ENCODE measurements around the gene WDR27. TPM values are rescaled to one million over a fixed set of nuclear protein-coding genes. Genes with fewer than 3 reads are reported as not detected.

WDR27 gene
- total and polyA plus RNA-seq, 9 donors, result 16.6 to 53.4 (median 38.7) TPM

- no peak for DNase-seq
- 33 to 43% (median 36%) methylated on average over 1 of the region's 1 CpG for WGBS, 3 donors
- Histone ChIP-seq H3K4me3 (no peak overlapping the region), H3K9me3 (no peaks in the 10 kb centered on the region), H3K36me3 (no peaks in the 10 kb centered on the region), H3K27ac (no peak overlapping the region), H3K4me1 (ENCODE audit: insufficient read depth) (no peaks in the 10 kb centered on the region), H3K27me3 (no peaks in the 10 kb centered on the region)
- TF ChIP-seq CTCF (IDR thresholded peaks at IDR 0.05) (no peak), POLR2A (IDR thresholded peaks at IDR 0.05) (no peak), EP300 (IDR thresholded peaks at IDR 0.05) (no peak)
- intact Hi-C loops (cut with DNase I), result no loop called here
Measured at GRCh38 chr6:169678342-169678741, 23.5 kb downstream of the WDR27 start.

- Histone ChIP-seq H3K36me3 (no peaks in the 10 kb centered on the region), H3K27me3 (no peaks in the 10 kb centered on the region), H3K9me3 (no peaks in the 10 kb centered on the region), H3K4me1 (ENCODE audit: insufficient read depth) (no peaks in the 10 kb centered on the region), H3K4me3 (no peak overlapping the region), H3K27ac (no peak overlapping the region)
- DNase-seq, result no peak
- intact Hi-C loops (cut with DNase I), result no loop called here
- no peak for TF ChIP-seq EP300 (IDR thresholded peaks at IDR 0.05)
- no peak for TF ChIP-seq POLR2A (IDR thresholded peaks at IDR 0.05)
- no peak for TF ChIP-seq CTCF (IDR thresholded peaks at IDR 0.05)
- 89 to 97% (median 91%) methylated on average over 1 of the region's 1 CpG for WGBS, 3 donors
Measured at GRCh38 chr6:169677096-169677495, 24.7 kb downstream of the WDR27 start.

GRCh38 chr6:169675011-169675410, 26.8 kb downstream of the WDR27 start:
- no peak for DNase-seq
- H3K27me3 ChIP-seq, result no peaks in the 10 kb centered on the region
- no peaks in the 10 kb centered on the region for H3K4me1 ChIP-seq (ENCODE audit: insufficient read depth)
- H3K4me3 ChIP-seq, result no peak overlapping the region
- no peaks in the 10 kb centered on the region for H3K9me3 ChIP-seq
- TF ChIP-seq POLR2A (IDR thresholded peaks at IDR 0.05), result no peak
- no peak for TF ChIP-seq EP300 (IDR thresholded peaks at IDR 0.05)
- no peak for TF ChIP-seq CTCF (IDR thresholded peaks at IDR 0.05)
- intact Hi-C loops (cut with DNase I), result no loop called here
- no peak overlapping the region for H3K27ac ChIP-seq
- H3K36me3 ChIP-seq, result no peaks in the 10 kb centered on the region
- WGBS, 3 donors, result 92 to 97% (median 96%) methylated on average over 3 of the region's 3 CpGs

- WGBS, 3 donors, result 97% methylated on average over 5 of the region's 5 CpGs
- H3K27me3 ChIP-seq, result no peaks in the 10 kb centered on the region
- no peak overlapping the region for H3K27ac ChIP-seq
- H3K9me3 ChIP-seq, result no peaks in the 10 kb centered on the region
- H3K4me1 ChIP-seq (ENCODE audit: insufficient read depth), result no peaks in the 10 kb centered on the region
- no peak overlapping the region for H3K4me3 ChIP-seq
- TF ChIP-seq CTCF (IDR thresholded peaks at IDR 0.05), result no peak
- TF ChIP-seq EP300 (IDR thresholded peaks at IDR 0.05), result no peak
- TF ChIP-seq POLR2A (IDR thresholded peaks at IDR 0.05), result no peak
- intact Hi-C loops (cut with DNase I), result no loop called here
- H3K36me3 ChIP-seq, result no peaks in the 10 kb centered on the region
- DNase-seq, result no peak
Measured at GRCh38 chr6:169671563-169671962, 30.3 kb downstream of the WDR27 start.

GRCh38 chr6:169669889-169670288, 31.9 kb downstream of the WDR27 start:
- TF ChIP-seq CTCF (IDR thresholded peaks at IDR 0.05) (no peak), POLR2A (IDR thresholded peaks at IDR 0.05) (no peak), EP300 (IDR thresholded peaks at IDR 0.05) (no peak)
- no peaks in the 10 kb centered on the region for H3K4me1 ChIP-seq (ENCODE audit: insufficient read depth)
- no peaks in the 10 kb centered on the region for H3K36me3 ChIP-seq
- no peak overlapping the region for H3K27ac ChIP-seq
- DNase-seq, result no peak
- intact Hi-C loops (cut with DNase I), result no loop called here
- WGBS, 3 donors, result 73 to 77% (median 74%) methylated on average over 7 of the region's 7 CpGs
- H3K9me3 ChIP-seq, result no peaks in the 10 kb centered on the region
- no peaks in the 10 kb centered on the region for H3K27me3 ChIP-seq
- no peak overlapping the region for H3K4me3 ChIP-seq
